Measurements from ENCODE around the gene CFAP74. TPM values are rescaled to one million over a fixed set of nuclear protein-coding genes. Genes with fewer than 3 reads are reported as not detected.
"Not testable (repeated sequence)": the region's sequence is repeated elsewhere in the genome, so short reads cannot be mapped to it uniquely, and the experiment has no call there.

Gene CFAP74
- total and polyA plus RNA-seq, 9 of the 15 experiments (the other 6 are each of a cell fraction or from before 2014, with no cell fraction given) = 0.03 to 0.15 (median 0.05) TPM; not detected in 6

DNA sequence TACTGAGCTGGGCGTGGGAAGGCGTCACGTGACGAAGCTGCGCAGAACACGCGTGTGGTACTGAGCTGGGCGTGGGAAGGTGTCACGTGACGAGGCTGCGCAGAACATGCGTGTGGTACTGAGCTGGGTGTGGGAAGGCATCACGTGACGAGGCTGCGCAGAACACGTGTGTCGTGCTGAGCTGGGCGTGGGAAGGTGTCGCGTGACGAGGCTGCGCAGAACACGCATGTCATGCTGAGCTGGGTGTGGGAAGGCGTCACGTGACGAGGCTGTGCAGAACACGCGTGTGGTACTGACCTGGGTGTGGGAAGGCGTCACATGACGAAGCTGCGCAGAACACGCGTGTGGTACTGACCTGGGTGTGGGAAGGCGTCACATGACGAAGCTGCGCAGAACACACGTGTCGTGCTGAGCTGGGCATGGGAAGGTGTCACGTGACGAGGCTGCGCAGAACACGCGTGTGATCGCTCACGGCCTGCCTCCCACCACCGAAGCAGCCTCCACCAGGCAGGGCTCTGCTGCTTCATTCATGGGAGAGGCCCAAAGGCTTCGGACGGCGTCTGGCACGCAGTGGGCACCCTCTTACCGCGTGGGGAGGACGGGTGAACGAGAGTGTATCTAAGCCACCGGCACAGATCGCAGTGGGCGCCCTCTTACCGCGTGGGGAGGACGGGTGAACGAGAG lies 24.0 kb downstream of the CFAP74 start (continued):
- TF ChIP-seq, protein P1, sequence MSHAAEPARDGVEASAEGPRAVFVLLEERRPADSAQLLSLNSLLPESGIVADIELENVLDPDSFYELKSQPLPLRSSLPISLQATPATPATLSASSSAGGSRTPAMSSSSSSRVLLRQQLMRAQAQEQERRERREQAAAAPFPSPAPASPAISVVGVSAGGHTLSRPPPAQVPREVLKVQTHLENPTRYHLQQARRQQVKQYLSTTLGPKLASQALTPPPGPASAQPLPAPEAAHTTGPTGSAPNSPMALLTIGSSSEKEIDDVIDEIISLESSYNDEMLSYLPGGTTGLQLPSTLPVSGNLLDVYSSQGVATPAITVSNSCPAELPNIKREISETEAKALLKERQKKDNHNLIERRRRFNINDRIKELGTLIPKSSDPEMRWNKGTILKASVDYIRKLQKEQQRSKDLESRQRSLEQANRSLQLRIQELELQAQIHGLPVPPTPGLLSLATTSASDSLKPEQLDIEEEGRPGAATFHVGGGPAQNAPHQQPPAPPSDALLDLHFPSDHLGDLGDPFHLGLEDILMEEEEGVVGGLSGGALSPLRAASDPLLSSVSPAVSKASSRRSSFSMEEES (CRISPR knock-in tag; IDR thresholded peaks at IDR 0.05) = peak; percentile 32
- TF ChIP-seq SMAD2 (IDR thresholded peaks at IDR 0.05; ENCODE audit: low read depth, low read length) = no peak

DNA sequence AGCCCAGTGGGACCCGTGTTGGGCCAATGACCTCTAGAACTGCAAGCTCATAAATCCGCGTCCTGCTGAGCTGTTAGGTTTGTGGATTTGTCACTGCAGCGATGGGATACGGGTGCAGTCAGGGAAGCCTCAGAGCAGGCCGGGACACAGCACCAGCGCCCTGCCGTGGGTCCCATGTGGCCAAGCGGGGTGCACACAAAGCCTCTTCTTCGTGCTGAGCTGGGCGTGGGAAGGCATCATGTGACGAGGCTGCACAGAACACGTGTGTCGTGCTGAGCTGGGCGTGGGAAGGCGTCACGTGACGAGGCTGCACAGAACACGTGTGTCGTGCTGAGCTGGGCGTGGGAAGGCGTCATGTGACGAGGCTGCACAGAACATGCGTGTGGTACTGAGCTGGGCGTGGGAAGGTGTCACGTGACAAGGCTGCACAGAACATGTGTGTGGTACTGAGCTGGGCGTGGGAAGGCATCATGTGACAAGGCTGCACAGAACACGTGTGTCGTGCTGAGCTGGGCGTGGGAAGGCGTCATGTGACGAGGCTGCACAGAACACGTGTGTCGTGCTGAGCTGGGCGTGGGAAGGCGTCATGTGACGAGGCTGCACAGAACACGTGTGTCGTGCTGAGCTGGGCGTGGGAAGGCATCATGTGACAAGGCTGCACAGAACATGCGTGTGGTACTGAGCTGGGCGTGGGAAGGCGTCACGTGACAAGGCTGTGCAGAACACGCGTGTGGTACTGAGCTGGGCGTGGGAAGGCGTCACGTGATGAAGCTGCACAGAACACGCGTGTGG lies 24.7 kb downstream of the CFAP74 start:
- not testable (repeated sequence) for FAIRE-seq; H3K9me1 ChIP-seq (ENCODE audit: control insufficient read depth, insufficient read depth, low read length); TF ChIP-seq ZBTB40 (IDR thresholded peaks at IDR 0.05)
- TF ChIP-seq CBX3 (IDR thresholded peaks at IDR 0.05; ENCODE audit: borderline replicate concordance in 1 of 2, low read length in 2 of 2) (0 out of 3 replicates have a peak, but pooled peaks of 1 of the 2 experiments have one; percentile 47), ZNF511 (CRISPR knock-in tag; IDR thresholded peaks at IDR 0.05) (0 out of 2 replicates have a peak, but pooled peaks have one; percentile 39), ZBTB40 (CRISPR knock-in tag; IDR thresholded peaks at IDR 0.05) (peak; percentile 38; the same call in 1 of the 2 replicates)

More for the DNA sequence above, 24.7 kb downstream of the CFAP74 start:
- CTCF ChIA-PET (ENCODE audit: low intra/inter-chr PET ratio); BruUV-seq (replicated peaks); H3K79me2 ChIP-seq (ENCODE audit: control insufficient read depth, insufficient read depth, low read length); H2AFZ ChIP-seq (ENCODE audit: low read depth, low read length); H3K9me3 ChIP-seq (replicated peaks; ENCODE audit: control insufficient read depth, insufficient read depth, low read depth, low read length); DNase-seq (ENCODE audit: extremely low read depth in 1 of 4, low spot score in 3 of 4); H3K36me3 ChIP-seq (ENCODE audit: control insufficient read depth, insufficient read depth, low read length); H4K20me1 ChIP-seq (replicated peaks; ENCODE audit: control insufficient read depth, insufficient read depth, low read length); H3K4me2 ChIP-seq (ENCODE audit: insufficient read depth, low read length); H3K4me3 ChIP-seq; H3K27ac ChIP-seq (ENCODE audit: extremely low read depth, low read depth, low read length); in situ Hi-C loops (cut with MboI); H3K9ac ChIP-seq (ENCODE audit: insufficient read depth in 1 of 2, low read depth in 2 of 2, low read length in 2 of 2); ATAC-seq; intact Hi-C loops (cut with micrococcal nuclease): not testable (repeated sequence)
- POLR2A ChIA-PET = interaction anchor here (0.6 to 0.8 kb wide), 2 partner anchors 195 to 406 kb away, joined by 3 to 4 read pairs; no protein-coding TSS in a partner anchor
- H3K4me1 ChIP-seq (replicated peaks in 1 of 2; ENCODE audit: control insufficient read depth in 2 of 2, insufficient read depth in 2 of 2, low read length in 2 of 2) = peaks cover 0 to 29% of the 10 kb centered on the region in 2 experiments; a peak in 2 of 5 replicates
- WGBS (ENCODE audit: insufficient coverage, low coverage, missing lambda C conversion rate) = 17% methylated on average over 39 of the region's 51 CpGs
- peaks cover 29 to 50% of the 10 kb centered on the region in 2 experiments for H3K27me3 ChIP-seq (ENCODE audit: control insufficient read depth in 2 of 2, insufficient read depth in 2 of 2, low read length in 2 of 2)
